Neural cell (in vitro differentiated cells): ENCODE data around the gene SCFD1.

Experiments used
- EZH2 ChIP-seq: fragments of 200-600, 300-800 bp; shearing (Covaris generic), sonication (generic); IDR thresholded peaks from 2 replicates; pipeline ENCODE4 v1.6.1; 2014; ENCODE audit warnings: antibody characterized with exemption, low read length, borderline replicate concordance, mild to moderate bottlenecking; ENCODE audit not compliant: insufficient read depth, poor library complexity, severe bottlenecking
- MXI1 ChIP-seq: fragments of 450-650 bp; conservative IDR thresholded peaks from 2 replicates; pipeline ENCODE4 v1.6.1; 2014; ENCODE audit warnings: antibody characterized with exemption, mild to moderate bottlenecking; ENCODE audit not compliant: poor library complexity, severe bottlenecking
- POLR2AphosphoS5 ChIP-seq: IDR thresholded peaks from 2 replicates; pipeline ENCODE4 v1.6.1; 2012
- RAD21 ChIP-seq: fragments of 450-650 bp; conservative IDR thresholded peaks from 2 replicates; pipeline ENCODE4 v1.6.1; 2014; ENCODE audit warnings: antibody characterized with exemption, mild to moderate bottlenecking, moderate library complexity
- REST ChIP-seq: IDR thresholded peaks from 2 replicates; pipeline ENCODE4 v1.6.1; 2012; ENCODE audit warnings: borderline replicate concordance
- SMC3 ChIP-seq: fragments of 450-650 bp; conservative IDR thresholded peaks from 2 replicates; pipeline ENCODE4 v1.6.1; 2014; ENCODE audit warnings: antibody characterized with exemption, mild to moderate bottlenecking, moderate library complexity; ENCODE audit not compliant: poor library complexity
- TAF1 ChIP-seq: IDR thresholded peaks from 2 replicates; pipeline ENCODE4 v1.6.1; 2012; ENCODE audit warnings: low read depth
- TF ChIP-seq, protein P1 (sequence below): fragments of 450-650 bp; IDR thresholded peaks from 2 replicates; pipeline ENCODE4 v1.5.1; 2014; ENCODE audit warnings: antibody characterized with exemption, mild to moderate bottlenecking, moderate library complexity; ENCODE audit not compliant: poor library complexity, severe bottlenecking

- TF ChIP-seq, protein P1, sequence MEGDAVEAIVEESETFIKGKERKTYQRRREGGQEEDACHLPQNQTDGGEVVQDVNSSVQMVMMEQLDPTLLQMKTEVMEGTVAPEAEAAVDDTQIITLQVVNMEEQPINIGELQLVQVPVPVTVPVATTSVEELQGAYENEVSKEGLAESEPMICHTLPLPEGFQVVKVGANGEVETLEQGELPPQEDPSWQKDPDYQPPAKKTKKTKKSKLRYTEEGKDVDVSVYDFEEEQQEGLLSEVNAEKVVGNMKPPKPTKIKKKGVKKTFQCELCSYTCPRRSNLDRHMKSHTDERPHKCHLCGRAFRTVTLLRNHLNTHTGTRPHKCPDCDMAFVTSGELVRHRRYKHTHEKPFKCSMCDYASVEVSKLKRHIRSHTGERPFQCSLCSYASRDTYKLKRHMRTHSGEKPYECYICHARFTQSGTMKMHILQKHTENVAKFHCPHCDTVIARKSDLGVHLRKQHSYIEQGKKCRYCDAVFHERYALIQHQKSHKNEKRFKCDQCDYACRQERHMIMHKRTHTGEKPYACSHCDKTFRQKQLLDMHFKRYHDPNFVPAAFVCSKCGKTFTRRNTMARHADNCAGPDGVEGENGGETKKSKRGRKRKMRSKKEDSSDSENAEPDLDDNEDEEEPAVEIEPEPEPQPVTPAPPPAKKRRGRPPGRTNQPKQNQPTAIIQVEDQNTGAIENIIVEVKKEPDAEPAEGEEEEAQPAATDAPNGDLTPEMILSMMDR = no peak
- TF ChIP-seq REST (no peak), RAD21 (no peak), POLR2AphosphoS5 (no peak), MXI1 (no peak), SMC3 (no peak), EZH2 (no peak), TAF1 (no peak)
Measured at GRCh38 chr14:30748343-30748742, 126.2 kb downstream of the SCFD1 start.
